Endometrial microvascular endothelial cells (primary cell): ENCODE measurements around the gene PLCB2. TPM values are rescaled to one million over a fixed set of nuclear protein-coding genes. Genes with fewer than 3 reads are reported as not detected.

ENCODE experiments used
- in situ Hi-C: cut with HindIII; loops from 2 replicates; pipeline ENCODE4 v1.10.0; 2017; ENCODE audit warnings: low sequenced_read_pairs, low pct_unique_long_range_greater_than_20kb; ENCODE audit errors: inconsistent ontology term
- total RNA-seq: library from RNA; depleted of rRNA; stranded (reverse); fragments of >200 nt; gene quantifications from one replicate; pipeline ENCODE4 v1.2.3, GENCODE V29; 2015; ENCODE audit errors: inconsistent ontology term

The PLCB2 gene
- total RNA-seq, 1 donor from 2014 or later, result 1.6 TPM

GRCh38 chr15:40330368-40330836 is 22.7 kb upstream of the PLCB2 start:
- in situ Hi-C loops, result no loop called here

- in situ Hi-C loops, result no loop called here
Measured at GRCh38 chr15:40329804-40330203, 22.1 kb upstream of the PLCB2 start.

- in situ Hi-C loops, result no loop called here
Measured at GRCh38 chr15:40328751-40329150, 21.0 kb upstream of the PLCB2 start.

DNA sequence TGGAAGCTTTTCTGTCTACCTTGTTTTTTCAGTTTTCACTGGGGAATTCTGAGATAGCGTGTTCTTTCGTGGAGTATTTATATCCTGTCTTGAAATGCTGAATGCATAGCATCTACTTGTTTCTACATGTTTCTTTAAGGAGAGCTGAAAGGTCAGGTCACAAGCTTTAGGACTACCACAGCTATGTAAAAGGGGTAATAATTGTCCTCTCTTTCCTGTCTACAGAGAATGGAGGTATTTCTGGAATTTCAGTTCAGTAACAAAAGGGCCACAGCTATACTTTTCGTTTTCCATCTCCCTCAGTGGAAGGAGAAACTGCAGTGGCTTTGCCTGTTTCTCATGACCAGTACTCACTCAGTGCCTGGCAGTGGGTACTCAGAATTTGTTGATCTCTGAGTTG is 20.4 kb upstream of the PLCB2 start:
- in situ Hi-C loops, result no loop called here

GRCh38 chr15:40327457-40327856 is 19.7 kb upstream of the PLCB2 start:
- in situ Hi-C loops, result no loop called here

DNA sequence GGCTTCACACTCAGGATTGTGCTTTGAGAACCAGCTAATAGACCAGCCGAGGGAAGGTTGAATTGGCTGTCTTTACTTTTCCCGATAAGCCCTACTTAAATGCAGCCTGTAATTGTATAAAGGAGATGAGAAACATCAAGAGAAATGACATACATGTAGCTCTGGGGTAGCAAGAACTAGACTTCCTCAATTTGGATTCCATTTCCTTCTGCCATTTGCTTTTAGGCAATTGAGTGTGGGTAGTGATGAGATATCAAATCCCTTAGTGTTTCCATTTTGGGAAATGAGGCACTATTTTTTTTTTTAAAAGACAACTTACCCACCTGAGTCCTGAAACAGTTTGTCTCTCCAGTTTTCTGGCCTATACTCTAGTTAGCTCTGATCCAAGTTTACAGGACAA is 18.0 kb upstream of the PLCB2 start:
- in situ Hi-C loops, result no loop called here

- in situ Hi-C loops, result no loop called here
Measured at GRCh38 chr15:40325188-40325587, 17.5 kb upstream of the PLCB2 start.

GRCh38 chr15:40323953-40324937 is 16.5 kb upstream of the PLCB2 start:
- in situ Hi-C loops, result no loop called here

DNA sequence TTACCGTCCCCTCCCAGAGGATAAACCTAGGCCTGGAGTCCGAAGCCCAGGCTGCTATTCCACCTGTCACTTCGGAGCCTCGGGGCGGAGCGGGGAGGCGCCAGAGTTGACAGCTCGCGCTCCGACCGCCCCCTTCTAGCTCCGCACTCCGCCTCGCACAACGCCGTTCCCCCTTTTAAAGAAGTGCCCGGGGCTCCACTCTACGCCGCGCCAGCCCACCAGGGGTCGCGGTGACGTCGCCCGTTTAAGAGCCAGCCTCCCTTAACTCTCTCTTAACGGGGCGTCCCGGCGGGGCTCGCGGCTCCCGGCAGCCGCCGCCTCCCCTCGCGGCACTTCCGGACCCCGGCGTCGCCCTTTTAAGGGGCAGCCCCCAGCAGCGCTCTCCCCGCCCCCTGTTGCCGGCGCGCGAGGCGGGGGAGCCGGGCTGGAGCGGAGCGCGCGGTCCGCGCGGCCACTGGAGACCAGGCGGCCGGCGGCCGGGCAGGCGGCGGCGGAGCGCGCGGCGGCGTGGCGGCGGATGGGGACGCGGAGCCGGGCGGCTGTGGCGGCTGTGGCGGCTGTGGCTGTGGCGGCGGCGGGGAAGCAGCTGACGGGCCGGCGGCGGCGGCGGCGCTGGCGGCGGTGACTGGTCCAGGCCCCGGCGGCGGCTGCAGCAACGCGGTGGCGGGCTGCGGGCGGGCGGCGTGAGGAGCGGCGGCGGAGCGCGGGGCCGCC is 15.7 kb upstream of the PLCB2 start, which contains the start of gene INAFM2:
Gene INAFM2, plus strand, starts transcription at position 454 of the 714 bp plus-strand sequence. CDS start 364 bp downstream, outside the sequence.
- in situ Hi-C loops, result no loop called here

DNA sequence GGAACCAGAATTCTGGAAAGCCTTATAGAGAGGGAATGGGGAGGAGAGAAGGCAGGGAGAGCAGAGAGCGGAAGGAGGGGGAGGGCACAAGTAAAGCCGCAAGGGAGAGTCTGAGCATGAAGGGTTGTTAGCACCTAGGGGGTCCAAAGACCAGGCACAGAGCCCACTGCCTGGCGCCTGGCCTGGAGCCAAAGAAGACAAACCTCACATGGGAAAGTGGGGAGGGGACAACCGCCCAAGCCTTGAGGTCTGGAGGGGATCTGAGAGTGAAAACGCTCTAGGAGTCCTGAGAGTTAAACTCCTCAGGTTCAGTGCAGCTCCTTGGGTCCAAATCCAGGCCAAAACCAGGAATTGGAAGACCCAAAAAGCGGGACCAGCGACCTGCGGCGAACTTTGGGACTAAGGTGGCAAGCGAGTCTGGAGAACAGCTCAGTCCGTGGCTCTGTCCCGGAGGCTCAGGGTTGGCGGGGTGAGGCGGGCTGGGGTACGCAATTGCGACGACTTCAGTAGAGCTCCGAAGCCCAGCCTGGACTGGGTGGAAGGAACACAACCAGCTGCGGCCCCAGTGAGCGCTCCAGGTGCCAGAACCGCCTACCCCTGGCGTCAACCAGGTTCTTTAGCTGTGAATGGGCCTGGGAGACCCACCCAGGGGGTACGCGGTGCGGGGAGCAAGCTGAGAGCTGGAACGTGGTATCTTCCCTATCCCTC is 14.9 kb upstream of the PLCB2 start:
- in situ Hi-C loops, result no loop called here

DNA sequence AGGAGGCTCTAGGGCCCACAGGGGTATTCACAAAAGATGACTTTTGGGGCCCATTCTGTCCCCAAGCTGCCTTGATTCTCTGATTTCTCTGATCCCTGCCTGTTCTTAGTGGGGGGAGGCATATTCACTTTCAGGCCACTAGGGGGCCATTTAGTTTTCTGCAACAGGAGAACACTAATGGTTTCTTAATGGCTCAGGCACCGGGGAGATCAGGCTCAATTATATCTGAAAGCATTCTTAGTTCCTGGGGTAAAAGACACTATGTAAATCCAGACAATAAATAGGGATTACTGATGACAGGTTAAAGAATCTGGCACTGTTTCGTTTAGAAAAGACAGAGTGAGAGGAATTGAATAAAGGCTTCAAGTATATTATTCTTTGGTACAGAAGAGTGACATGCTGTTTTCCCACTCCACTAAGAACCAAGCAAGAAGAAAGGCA is 13.2 kb upstream of the PLCB2 start:
- in situ Hi-C loops, result no loop called here

GRCh38 chr15:40320409-40320808 is 12.7 kb upstream of the PLCB2 start:
- in situ Hi-C loops, result no loop called here

GRCh38 chr15:40317580-40317979 is 9.8 kb upstream of the PLCB2 start:
- in situ Hi-C loops, result no loop called here

DNA sequence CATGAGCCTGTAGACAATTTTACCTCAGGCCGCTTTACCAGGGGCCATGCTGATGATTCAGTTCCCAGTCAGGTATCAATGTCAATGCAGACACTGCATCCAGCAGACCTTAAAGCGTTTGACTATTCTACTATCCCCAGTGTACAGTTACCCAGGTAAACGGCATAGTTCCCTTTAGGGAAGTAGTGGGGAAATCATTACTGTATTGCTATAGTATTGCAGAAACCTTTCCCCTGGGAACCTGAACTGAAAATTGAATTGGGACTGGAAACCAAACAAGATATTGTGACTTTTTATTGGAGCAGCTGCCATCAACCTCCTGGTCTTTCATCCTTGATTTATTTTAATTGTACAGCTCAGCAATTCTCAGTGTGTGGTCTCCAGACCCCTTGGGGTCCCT is 9.2 kb upstream of the PLCB2 start:
- in situ Hi-C loops, result no loop called here

GRCh38 chr15:40314723-40315276 is 7.1 kb upstream of the PLCB2 start:
- in situ Hi-C loops, result no loop called here

DNA sequence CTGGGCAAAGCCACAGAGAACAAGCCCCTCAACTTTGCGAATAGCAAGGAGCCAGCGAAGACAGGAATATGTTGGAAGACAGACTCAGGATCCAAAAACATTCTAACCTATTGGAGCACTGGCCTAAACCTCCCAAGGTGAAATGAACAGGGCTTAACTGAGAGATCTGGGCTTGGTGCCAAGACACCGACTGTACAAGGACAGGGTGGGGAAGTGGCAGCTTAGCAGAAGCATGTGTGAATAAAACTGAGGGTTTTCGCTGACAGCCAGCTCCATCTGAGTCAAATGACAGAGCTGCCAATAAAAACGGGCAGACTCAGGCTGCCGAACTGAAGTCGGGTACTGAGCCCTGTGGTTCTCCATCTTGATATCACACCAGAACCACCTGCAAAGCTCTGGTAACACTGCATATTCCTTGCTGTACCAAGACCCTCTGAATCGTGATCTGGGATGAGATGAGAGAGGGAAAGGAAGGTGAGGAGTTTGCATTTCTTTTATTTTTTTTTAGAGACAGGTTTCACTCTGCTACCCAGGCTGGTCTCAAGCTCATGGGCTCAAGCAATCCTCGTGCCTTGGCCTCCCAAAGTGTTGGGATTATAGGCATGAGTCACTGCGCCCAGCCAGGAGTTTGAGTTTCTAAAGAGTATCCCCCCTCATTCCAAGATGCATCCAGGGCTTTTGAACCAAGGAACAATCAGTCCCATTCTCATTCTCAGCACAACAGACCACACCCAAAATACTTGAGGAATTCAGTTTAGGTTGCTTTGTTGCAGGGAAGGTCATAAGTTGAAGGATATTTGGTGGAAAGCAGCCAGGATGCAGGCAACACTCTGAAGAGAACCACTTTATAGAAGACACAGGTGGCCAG is 6.0 kb upstream of the PLCB2 start:
- in situ Hi-C loops, result no loop called here

DNA sequence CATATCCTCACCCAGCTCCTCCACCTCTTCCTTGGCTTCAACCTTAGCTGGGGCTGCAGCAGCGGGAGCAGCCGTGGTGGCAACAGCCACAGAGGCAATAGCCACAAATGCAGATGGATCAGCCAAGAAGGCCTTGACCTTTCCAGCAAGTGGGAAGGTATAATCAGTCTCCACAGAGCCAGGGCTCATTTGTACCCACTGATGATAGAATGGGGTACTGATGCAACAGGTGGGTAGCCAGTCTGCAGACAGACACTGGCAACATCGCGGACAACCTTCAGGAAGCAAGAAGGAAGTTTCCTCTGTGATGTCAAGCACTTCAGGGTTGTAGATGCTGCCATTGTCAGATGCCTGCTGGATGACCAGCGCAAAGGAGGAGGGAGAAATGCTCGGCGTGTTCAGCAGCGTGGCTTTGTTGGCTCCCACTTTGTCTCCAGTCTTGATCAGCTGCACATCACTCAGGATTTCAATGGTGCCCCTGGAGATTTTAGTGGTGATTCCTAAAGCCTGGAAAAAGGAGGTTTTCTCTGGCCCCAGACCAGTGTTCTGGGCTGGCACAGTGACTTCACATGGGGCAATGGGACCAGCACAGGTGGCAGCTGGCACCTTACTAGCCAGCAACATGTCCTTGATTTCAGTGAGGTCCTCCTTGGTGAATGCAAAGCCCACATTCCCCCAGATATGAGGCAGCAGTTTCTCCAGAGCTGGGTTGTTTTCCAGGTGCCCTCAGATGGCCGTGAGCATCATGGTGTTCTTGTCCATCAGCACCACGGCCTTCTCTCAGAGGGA is 4.8 kb upstream of the PLCB2 start:
- in situ Hi-C loops, result no loop called here
